Stimulated activated CD4-positive, alpha-beta T cell treated with anti-CD3 and anti-CD28 coated beads, Interleukin-2, amount 100 ng/mL, for 24 hours (primary cell): ENCODE results near the gene FASN.

Source experiments
- DNase-seq, 2 donors: peaks; one replicate each; pipeline ENCODE4 v3.0.0-alpha.2; 2020

Gene FASN

GRCh38 chr17:82086941-82087906 is 10.8 kb downstream of the FASN start:
- no peak for DNase-seq

GRCh38 chr17:82085931-82086764 is 11.9 kb downstream of the FASN start:
- DNase-seq: no peak

- DNase-seq: no peak
Measured at GRCh38 chr17:82085031-82085861, 12.8 kb downstream of the FASN start.

- no peak for DNase-seq
Measured at GRCh38 chr17:82084373-82085030, 13.5 kb downstream of the FASN start.

GRCh38 chr17:82083533-82084359 is 14.3 kb downstream of the FASN start:
- DNase-seq: no peak

- no peak for DNase-seq
Measured at GRCh38 chr17:82083009-82083408, 15.0 kb downstream of the FASN start.

- DNase-seq: no peak
Measured at GRCh38 chr17:82082456-82082855, 15.6 kb downstream of the FASN start.

GRCh38 chr17:82081966-82082365 is 16.1 kb downstream of the FASN start:
- no peak for DNase-seq

- DNase-seq: no peak
Measured at GRCh38 chr17:82081546-82081945, 16.5 kb downstream of the FASN start.

- no peak for DNase-seq
Measured at GRCh38 chr17:82080789-82081464, 17.1 kb downstream of the FASN start.

GRCh38 chr17:82080048-82080788 is 17.8 kb downstream of the FASN start:
- DNase-seq: no peak

- no peak for DNase-seq
Measured at GRCh38 chr17:82079001-82079677, 18.9 kb downstream of the FASN start.

GRCh38 chr17:82078433-82078832 is 19.6 kb downstream of the FASN start:
- no peak for DNase-seq

GRCh38 chr17:82077617-82078358 is 20.2 kb downstream of the FASN start:
- DNase-seq: no peak

GRCh38 chr17:82076785-82077591 is 21.0 kb downstream of the FASN start:
- no peak for DNase-seq

GRCh38 chr17:82076018-82076784 is 21.8 kb downstream of the FASN start:
- DNase-seq: no peak

- DNase-seq: no peak
Measured at GRCh38 chr17:82073446-82073845, 24.6 kb downstream of the FASN start.
